HCT116 (cell line): ENCODE data around the gene PDE4D. TPM values are rescaled to one million over a fixed set of nuclear protein-coding genes. Genes with fewer than 3 reads are reported as not detected.

Source experiments
- ATAC-seq: fragments of 200-7000 bp; cut with Tn5 transposase; 2 replicates; pipeline ENCODE4 v1.9.1; 2020; ENCODE audit warnings: mild to moderate bottlenecking, moderate library complexity
- BruUV-seq: library from RNA; stranded (reverse); fragments of 400-500 nt; replicated peaks from 2 replicates; lab custom pipeline; 2021; lab: Mats Ljungman, UMichigan
- CTCF ChIA-PET: fragments of 300-600 bp; sonication (Branson Sonifier 250); formaldehyde crosslinking; loops from one replicate; lab custom pipeline; 2021; ENCODE audit warnings: antibody characterized with exemption; lab: Charles Lee
- POLR2A ChIA-PET: fragments of 300-600, 350-600 bp; sonication (Branson Sonifier 250); formaldehyde crosslinking; loops from one replicate; lab custom pipeline; 2021; ENCODE audit warnings: antibody characterized with exemption; lab: Charles Lee
- RAD21 ChIA-PET, 2 experiments: fragments of 300-600 bp; sonication (Branson Sonifier 250); formaldehyde crosslinking; loops; one replicate each; lab custom pipeline; 2023; ENCODE audit warnings: low total read pairs in 2 of 2; ENCODE audit not compliant: uncharacterized antibody in 2 of 2, unreplicated experiment in 2 of 2, low non-redundant PET in 1 of 2; lab: Charles Lee
- DNase-seq: peaks from one replicate; pipeline ENCODE4 v3.0.0-alpha.2; 2010; ENCODE audit warnings: low read depth, low spot score
- H2AFZ ChIP-seq: fragments of 200-600 bp; shearing (Covaris generic), sonication (generic); 2 replicates; pipeline ENCODE4 v1.6.1; 2017; ENCODE audit warnings: low read depth, mixed run types, mixed read lengths, antibody characterized with exemption, low read length; ENCODE audit not compliant: poor library complexity, severe bottlenecking
- H3K27ac ChIP-seq: 2 replicates; pipeline ENCODE4 v1.5.1; 2012; ENCODE audit warnings: low read depth, low read length
- H3K27me3 ChIP-seq: fragments of 200-600 bp; sonication (generic); 2 replicates; pipeline ENCODE4 v1.6.1; 2016; ENCODE audit warnings: mixed run types, low read length, mixed read lengths; ENCODE audit not compliant: insufficient read depth
- H3K36me3 ChIP-seq, 2 experiments: fragments of 200-500 bp in 1 of 2; fragments of 200-600 bp in 1 of 2; sonication (Bioruptor generic) in 1 of 2; sonication (generic) in 1 of 2; 2 replicates each; pipeline versions ENCODE4 v1.5.1 to v1.6.1; 2014 to 2016; ENCODE audit warnings: low read length in 2 of 2, inconsistent platforms in 1 of 2, mixed read lengths in 1 of 2, mixed run types in 1 of 2; ENCODE audit not compliant: insufficient read depth in 2 of 2, control insufficient read depth in 1 of 2
- H3K4me1 ChIP-seq, 2 experiments: fragments of 200-600 bp in 1 of 2; sonication (generic) in 1 of 2; 2 replicates each; pipeline versions ENCODE4 v1.5.1 to v1.6.1; 2012 to 2017; ENCODE audit warnings: low read length in 2 of 2, inconsistent platforms in 1 of 2, mild to moderate bottlenecking in 1 of 2, mixed read lengths in 1 of 2, mixed run types in 1 of 2, moderate library complexity in 1 of 2; ENCODE audit not compliant: insufficient read depth in 2 of 2, control insufficient read depth in 1 of 2
- H3K4me2 ChIP-seq: fragments of 200-600 bp; sonication (generic); 2 replicates; pipeline ENCODE4 v1.6.1; 2017; ENCODE audit warnings: mixed run types, low read length, mixed read lengths
- H3K4me3 ChIP-seq, 2 experiments: fragments of 200-600 bp in 1 of 2; sonication (generic) in 1 of 2; replicated peaks in 1 of 2; 2 replicates each; pipeline ENCODE4 v1.5.1; 2011 to 2016; ENCODE audit warnings: low read length in 2 of 2, control low read depth in 1 of 2, low read depth in 1 of 2, mild to moderate bottlenecking in 1 of 2, mixed read lengths in 1 of 2, mixed run types in 1 of 2
- H3K79me2 ChIP-seq: fragments of 200-600 bp; sonication (generic); 2 replicates; pipeline ENCODE4 v1.6.1; 2017; ENCODE audit warnings: mild to moderate bottlenecking, mixed run types, low read length, moderate library complexity, mixed read lengths; ENCODE audit not compliant: insufficient read depth
- H3K9ac ChIP-seq: fragments of 200-600 bp; sonication (generic); 2 replicates; pipeline ENCODE4 v1.6.1; 2016; ENCODE audit warnings: low read length, mixed read lengths
- H3K9me2 ChIP-seq: fragments of 200-600 bp; sonication (generic), shearing (Covaris generic); 2 replicates; pipeline ENCODE4 v1.6.1; 2017; ENCODE audit warnings: mixed run types, mild to moderate bottlenecking, moderate library complexity; ENCODE audit not compliant: insufficient read depth
- H3K9me3 ChIP-seq, 2 experiments: fragments of 200-500 bp in 1 of 2; fragments of 200-600 bp in 1 of 2; sonication (Bioruptor generic) in 1 of 2; sonication (generic) in 1 of 2; 2 replicates each; pipeline ENCODE4 v1.6.1; 2014 to 2017; ENCODE audit warnings: low read length in 2 of 2, mixed read lengths in 2 of 2, inconsistent platforms in 1 of 2, low read depth in 1 of 2, mild to moderate bottlenecking in 1 of 2, mixed run types in 1 of 2, moderate library complexity in 1 of 2; ENCODE audit not compliant: control insufficient read depth in 1 of 2, insufficient read depth in 1 of 2
- H4K20me1 ChIP-seq: fragments of 200-600 bp; sonication (generic), shearing (Covaris generic); 2 replicates; pipeline ENCODE4 v1.6.1; 2017; ENCODE audit warnings: mixed run types, mild to moderate bottlenecking, moderate library complexity; ENCODE audit not compliant: insufficient read depth
- CTCF ChIP-seq, 3 experiments: fragments of 200-600 bp in 1 of 3; sonication (generic) in 1 of 3; IDR thresholded peaks in 2 of 3; conservative IDR thresholded peaks in 1 of 3; 2 replicates each; pipeline ENCODE4 v1.5.1; 2012 to 2017; ENCODE audit warnings: low read depth in 2 of 3, low read length in 2 of 3, antibody characterized with exemption in 1 of 3, borderline replicate concordance in 1 of 3, control low read depth in 1 of 3, mild to moderate bottlenecking in 1 of 3, mixed read lengths in 1 of 3, mixed run types in 1 of 3, moderate library complexity in 1 of 3; ENCODE audit not compliant: insufficient read depth in 1 of 3
- EGR1 ChIP-seq: IDR thresholded peaks from 2 replicates; pipeline ENCODE4 v1.6.1; 2012; ENCODE audit warnings: low read depth
- EZH2phosphoT487 ChIP-seq: fragments of 200-600 bp; IDR thresholded peaks from 2 replicates; pipeline ENCODE4 v1.6.1; 2018; ENCODE audit warnings: antibody characterized with exemption, borderline replicate concordance
- MAX ChIP-seq: IDR thresholded peaks from 2 replicates; pipeline ENCODE4 v1.6.1; 2012
- RAD21 ChIP-seq: IDR thresholded peaks from 2 replicates; pipeline ENCODE4 v1.6.1; 2012; ENCODE audit warnings: low read depth, mild to moderate bottlenecking
- SP1 ChIP-seq: IDR thresholded peaks from 2 replicates; pipeline ENCODE4 v1.6.1; 2012; ENCODE audit warnings: low read depth
- ZBTB33 ChIP-seq: IDR thresholded peaks from 2 replicates; pipeline ENCODE4 v1.6.1; 2011; ENCODE audit warnings: mild to moderate bottlenecking, low read length, moderate library complexity; ENCODE audit not compliant: insufficient replicate concordance; ENCODE audit errors: extremely low read depth
- intact Hi-C: fragments of 100-400 bp; cut with micrococcal nuclease; formaldehyde crosslinking; loops from 2 replicates; pipeline ENCODE4 v1.10.0; 2022
- total RNA-seq: library from RNA; stranded (reverse); gene quantifications from one replicate; pipeline ENCODE4 v1.2.1, GENCODE V29; 2021; ENCODE audit not compliant: unreplicated experiment

Gene PDE4D
- total RNA-seq, 1 experiment from 2014 or later = 1.1 TPM

GRCh38 chr5:59845730-59846129, 47.8 kb downstream of the PDE4D start:
- no TSS peak for BruUV-seq
- Histone ChIP-seq H3K4me2 (no peak overlapping the region), H2AFZ (no peak overlapping the region), H3K9me2 (no peaks in the 10 kb centered on the region), H3K9ac (no peak overlapping the region), H3K4me3 (no peak overlapping the region), H3K79me2 (no peaks in the 10 kb centered on the region), H3K9me3 (no peaks in the 10 kb centered on the region), H3K27me3 (0 out of 2 replicates have a peak, but pooled peaks cover 10% of the 10 kb centered on the region), H4K20me1 (no peaks in the 10 kb centered on the region; the same call in 1 of the 2 replicates), H3K36me3 (no peaks in the 10 kb centered on the region), H3K4me1 (no peaks in the 10 kb centered on the region), H3K27ac (no peak overlapping the region)
- ChIA-PET CTCF (no interaction called here), RAD21 (no interaction called here), POLR2A (no interaction called here)
- ATAC-seq (no peak), DNase-seq (no peak)
- TF ChIP-seq SP1 (no peak), ZBTB33 (no peak), RAD21 (no peak), EGR1 (no peak), CTCF (IDR thresholded peaks at IDR 0.05 in 2 of 3, conservative IDR thresholded peaks at IDR 0.05 in 1 of 3; ENCODE audit: borderline replicate concordance in 1 of 3, insufficient read depth in 1 of 3, low read depth in 2 of 3, low read length in 2 of 3) (no peak), MAX (no peak), EZH2phosphoT487 (no peak)
- intact Hi-C loops = no loop called here
